GM19397 (cell line): ENCODE data around the gene TGFBI.
A peak's percentile ranks its signal among the peaks of the same experiment; 100 is the strongest.

Experiments
- ATAC-seq: cut with Tn5 transposase; IDR thresholded peaks from one replicate; pipeline ENCODE4 v1.9.1; 2021; ENCODE audit warnings: mild to moderate bottlenecking, moderate library complexity; ENCODE audit not compliant: unreplicated experiment

Gene TGFBI

DNA sequence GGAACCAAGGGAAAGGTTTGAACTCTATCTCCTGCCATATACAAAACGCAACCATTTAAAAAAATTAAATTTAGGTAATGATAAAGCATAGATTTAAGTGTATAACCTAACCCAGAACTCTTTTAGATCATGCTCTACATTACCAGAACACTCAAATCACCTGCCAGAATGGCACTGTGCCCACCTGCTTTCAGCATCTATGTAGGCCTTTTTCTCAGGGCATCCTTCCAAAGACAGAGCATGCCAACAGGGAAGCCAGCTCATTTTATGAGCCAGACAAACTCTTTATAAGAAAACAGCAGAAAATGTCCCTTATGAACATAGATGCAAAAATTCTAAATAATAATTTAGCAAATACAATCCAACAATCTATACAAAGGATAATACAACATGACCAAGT is 55.9 kb downstream of the TGFBI start:
- ATAC-seq: no peak

DNA sequence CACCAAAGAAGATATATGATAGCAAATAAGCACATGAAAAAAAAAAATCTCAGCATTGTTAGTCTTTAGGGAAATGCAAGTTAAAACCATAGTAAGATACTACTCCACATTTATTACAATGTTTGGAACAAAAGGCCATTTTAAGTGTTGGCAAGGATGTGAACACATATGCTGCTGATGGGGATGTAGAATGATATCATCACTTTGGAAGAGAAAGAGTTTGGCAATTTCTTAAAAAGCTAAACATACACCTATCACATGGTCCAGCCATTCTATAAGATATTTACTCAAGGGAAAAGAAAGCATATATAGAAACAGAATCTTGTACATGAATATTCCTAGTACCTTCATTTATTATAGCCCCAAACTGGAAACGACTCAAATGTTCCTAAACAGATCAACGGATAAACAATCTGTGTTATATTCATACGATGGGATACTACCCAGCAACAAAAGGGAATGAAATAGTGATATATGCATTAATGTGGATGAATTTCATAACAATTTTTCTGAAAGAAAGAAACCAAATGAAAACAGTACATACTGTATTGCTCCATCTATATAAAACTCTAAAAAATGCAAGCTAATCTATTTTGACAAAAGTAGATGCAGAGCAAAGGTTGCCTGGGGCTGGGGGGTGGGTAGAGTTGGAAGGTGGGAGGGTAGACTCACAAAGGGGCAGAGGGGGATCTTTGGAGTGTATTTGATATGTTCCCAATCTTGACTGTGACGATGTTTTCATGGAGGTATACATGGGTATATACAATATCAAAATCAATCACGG is 58.2 kb downstream of the TGFBI start:
- no peak for ATAC-seq

DNA sequence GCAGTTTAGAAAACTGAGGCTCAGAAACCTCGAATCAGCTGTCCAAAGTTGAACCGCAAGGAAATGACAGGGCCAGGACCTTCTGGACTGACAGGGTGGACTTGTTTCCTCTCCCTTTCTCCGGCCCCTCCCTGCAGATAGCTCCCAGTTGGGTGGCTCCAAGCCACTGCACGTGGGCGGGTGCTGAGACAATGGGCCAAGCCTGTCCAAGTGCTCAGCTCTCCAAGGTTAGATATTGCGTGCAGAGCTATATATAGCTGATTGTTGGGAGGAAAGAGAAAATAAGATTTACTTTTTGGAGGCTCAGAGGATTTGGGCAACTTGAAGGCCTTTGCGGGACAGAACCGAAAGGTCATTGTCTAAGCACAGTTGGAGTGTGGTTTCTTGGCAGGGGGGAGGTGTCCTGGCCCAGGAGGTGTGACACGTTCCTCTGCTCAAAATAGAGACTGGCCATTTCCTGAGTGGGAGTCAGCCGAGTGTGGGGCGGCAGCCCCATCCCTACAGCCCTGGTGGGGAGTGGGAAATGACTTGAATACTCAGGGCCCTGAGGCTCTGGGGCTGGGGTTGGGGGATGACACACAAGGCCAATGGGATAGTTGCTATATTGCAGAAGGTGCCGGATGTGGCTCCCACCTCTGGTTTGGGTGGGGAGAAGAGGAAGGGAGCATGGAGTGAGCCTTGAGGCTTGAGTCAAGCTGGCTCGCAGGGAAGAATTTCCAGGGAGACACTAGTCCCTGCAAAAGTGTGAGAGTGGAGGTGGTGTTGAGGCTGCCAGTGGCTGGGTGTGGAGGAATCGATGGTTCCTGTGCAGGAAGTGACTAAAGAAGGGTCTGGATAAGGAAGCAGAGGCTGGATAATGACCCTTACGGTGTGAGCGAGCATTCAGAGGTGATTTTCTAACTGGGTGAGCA is 59.4 kb downstream of the TGFBI start:
- no peak for ATAC-seq

DNA sequence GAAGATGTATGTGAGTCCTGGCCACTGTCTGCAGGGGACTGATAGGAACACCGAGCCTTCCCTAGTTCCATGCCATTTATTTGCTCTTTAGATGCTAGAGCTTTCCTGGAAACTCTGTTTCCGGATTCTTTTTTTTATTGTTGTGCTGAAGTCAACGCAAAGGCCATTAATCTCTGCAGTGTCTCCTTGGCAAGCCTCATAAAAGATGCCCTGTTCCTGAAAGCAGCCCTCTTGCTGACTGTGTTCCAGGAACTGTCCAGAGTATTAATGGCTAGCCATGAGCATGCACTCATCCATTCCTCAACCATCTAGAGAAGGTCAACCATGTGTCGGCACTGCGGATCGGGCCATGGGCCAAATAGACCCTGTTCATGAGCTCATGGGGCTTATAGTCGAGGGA is 61.0 kb downstream of the TGFBI start:
- ATAC-seq: no peak

DNA sequence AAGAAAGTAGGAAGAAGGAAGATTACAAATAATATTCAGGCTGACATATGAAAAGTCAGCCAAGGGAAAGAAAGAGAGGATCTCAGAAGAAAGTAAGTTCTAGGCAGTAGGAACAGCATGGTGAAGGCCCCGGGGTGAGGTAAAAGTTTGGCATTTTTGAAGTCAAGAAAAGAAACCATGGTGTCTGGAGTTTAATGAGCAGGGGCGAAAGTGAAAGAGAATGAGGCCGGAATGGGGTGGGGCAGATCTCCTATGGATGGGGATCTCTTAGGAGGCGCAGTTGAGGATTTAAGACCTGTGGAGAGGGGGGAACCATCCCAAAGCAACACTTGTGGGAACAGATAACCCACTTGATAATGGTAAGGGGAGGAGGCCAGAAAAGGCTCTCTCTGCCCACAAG is 61.5 kb downstream of the TGFBI start:
- no peak for ATAC-seq

DNA sequence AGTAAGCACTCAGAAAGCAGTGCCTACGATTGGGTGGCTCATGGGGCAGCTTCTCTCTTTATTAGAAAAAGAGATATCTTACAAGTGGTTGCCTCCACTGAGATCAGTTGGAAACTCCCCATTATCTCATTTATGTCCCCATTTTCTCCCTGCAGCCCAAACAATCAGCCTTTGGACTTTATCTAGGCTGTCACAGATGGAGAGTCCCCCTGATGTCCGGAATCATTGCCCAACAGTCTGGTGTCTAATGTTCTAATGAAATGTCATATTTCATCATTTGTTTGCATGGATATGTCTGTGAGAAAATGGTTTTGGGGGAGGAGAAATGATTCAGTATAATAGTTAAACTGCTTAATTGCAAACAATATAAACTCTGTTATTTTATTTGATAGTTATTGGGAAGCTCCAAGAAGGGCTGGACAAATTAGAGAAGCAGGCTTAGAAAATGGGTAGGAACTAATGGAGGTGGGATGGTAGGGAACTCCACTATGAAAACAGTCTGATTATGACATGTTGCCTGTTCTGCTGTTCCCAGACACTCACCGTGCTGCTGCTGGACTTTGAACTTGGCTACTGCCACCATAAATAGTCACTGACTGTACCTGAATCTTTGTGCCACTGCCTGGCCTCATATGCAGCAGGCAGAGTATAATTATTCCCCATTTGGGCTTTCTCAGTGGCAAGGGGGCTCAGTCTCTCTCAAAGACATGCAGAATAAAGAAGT is 65.6 kb downstream of the TGFBI start:
- ATAC-seq: no peak

DNA sequence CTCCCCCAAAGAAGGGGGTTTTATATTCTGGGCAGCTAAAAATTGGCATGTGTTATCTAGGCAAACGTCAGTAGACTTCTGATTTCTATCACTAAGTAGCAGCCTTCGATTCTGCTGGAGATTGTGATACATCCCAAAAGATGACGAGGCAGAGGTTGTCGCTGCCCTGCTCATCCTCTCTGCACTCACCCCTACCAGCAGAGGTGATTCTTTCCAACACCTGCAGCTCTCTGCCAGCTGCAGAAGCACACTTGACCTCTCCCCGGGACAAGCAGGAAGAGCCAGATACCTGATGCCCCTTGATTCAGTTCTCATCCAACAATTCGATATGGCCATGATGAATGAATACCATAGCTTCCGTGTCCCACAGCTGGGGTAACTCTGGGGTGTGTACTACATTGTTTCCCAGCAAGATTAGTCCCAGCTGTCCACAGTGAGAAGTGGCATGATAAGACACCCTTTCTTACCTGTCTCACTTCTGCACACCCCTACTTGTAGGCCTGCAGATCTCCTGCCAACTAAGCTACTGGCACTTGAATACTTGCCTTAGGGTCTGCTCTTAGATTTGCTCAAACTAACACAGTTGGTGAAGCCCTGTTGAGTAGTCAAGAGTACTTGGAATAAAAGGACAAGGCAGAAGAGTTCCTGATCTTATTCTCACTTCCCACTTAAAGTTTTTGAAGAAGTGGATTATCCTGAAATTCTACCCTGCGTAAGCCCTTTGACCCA is 66.3 kb downstream of the TGFBI start:
- no peak for ATAC-seq

DNA sequence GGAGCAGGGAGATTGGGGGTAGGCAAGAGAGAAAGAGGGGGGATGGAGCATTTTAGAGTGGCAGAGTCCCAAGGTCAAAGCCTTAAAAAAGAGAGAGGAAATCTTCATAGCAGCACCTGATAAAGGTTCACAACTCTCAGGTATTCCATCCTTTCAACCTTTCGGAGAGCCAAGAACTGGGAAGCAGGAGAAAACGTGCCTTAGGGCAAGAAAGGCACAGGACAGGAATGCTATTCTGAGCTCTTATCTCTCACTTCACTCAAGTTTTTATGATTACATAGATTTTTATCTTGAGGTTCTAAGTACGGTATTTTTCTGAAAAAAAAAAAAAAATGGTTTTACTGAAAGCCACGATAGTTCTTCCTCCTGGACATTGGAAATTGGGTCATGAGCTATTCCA is 69.4 kb downstream of the TGFBI start:
- ATAC-seq: no peak

DNA sequence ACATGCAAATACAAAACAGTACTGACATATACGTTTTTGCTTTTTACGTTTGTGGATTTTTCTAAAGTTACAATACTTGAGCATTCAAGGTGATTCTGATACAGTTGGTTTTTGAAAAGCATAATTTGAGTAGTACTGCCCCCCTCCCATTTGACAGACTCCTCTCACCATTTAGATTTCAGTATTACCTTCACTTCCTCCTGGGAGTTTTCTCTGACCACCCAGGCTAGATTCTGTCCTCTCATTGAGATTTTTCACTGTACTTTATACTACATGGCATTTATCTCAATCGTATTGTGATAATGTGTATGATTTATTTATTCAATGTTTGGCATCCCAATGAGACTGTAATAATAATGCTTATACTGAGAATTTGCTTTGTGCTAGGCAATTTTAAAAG is 71.1 kb downstream of the TGFBI start:
- ATAC-seq: no peak

DNA sequence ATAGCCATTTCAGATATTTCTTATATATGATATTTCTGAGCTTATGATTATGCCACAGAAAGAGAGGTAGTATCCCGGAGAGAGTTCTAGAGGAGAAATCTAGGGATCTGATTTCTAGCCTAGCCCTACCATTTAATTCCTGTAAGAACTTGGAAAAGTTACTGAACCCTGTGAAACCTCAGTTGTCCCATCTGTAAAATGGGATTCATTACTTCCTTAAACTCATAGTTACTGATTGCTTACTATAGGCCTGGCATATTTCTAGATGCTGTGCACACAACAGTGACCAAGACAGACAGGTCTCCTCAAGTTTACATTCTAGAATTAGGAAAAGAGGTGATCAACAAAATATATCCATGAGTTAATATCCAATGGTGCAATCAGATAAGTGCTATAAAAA is 73.1 kb downstream of the TGFBI start:
- no peak for ATAC-seq

DNA sequence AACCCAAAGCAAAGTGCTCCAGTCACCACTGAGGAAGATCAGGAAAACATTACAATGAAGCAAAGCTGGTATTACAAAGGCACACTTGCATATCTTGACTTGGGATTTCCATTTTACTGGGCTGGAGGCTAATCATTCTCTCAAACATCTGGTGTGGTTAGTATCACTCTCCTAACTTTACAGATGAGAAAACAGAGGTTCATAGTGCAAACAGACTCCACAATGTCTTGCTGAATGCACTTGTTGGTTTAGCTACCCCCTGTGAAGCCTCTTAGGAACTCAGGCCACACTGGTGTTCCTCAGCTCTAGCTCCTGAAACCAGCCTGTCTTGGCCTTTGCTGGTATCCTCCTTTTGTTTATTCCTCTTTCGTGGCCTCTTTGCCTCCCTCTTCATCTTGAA is 74.3 kb downstream of the TGFBI start:
- peak; percentile 70 for ATAC-seq

DNA sequence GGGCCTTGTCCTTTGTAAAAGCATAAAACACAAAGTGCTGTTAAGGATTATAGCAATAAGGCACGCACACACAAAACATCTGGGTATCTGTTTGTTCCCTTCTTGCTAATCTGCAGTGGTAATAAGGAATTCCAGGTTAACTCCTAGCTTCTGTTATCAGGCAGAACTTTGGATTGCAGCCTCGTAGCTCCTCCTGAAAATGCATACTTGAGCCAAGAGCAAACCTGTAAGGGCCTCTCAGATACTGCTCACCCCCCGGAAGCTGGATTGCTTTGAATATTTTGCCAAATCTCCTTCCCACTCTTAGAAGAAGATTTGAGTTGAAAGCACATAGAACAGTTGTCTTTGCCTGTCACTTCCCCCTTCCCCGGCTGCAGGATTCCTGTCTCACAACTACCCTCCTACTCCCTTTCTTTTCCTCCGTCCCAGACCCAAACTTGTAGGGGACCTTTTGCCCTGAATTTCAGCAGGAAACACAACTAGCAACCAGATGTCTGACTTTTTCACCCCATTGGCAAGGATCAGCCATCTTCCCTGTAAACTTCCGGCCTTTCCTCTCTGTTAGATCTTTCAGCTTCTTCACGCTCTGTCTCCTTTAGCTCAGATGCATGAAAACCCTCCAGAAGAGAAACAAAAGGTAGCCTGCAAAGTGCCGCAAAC is 75.6 kb downstream of the TGFBI start:
- no peak for ATAC-seq

DNA sequence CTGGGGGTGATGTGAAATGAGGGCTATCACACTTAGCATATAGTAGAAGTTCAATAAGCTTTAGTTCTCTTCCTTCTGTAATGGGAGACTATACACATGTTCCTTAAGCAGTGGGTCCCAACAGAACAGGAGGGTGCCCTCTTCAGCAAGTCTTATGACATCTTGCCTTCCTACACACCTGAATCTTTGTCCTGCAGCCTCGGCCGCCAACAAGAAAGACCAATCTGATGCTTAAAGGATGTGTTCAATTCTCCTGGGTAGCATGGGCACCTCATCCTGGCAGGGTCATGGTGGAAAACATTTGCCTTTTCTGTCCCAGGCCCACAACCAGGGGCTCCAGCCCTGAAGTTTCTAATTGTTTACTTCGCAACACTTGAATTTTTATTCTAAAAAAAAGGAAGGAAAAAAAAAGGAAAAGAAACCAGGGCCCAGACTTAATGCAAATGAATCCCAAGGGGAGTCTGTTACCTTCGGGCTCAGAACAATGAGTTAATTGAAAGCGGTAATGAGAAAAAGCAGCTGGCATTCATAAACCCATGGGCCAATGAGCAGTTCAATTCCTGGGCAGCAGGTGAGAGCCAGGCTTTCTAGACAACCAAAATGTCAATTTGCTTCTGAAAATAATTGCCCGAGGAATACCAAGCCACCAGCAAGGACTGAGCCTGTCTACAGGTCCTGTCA is 77.7 kb downstream of the TGFBI start:
- no peak for ATAC-seq

DNA sequence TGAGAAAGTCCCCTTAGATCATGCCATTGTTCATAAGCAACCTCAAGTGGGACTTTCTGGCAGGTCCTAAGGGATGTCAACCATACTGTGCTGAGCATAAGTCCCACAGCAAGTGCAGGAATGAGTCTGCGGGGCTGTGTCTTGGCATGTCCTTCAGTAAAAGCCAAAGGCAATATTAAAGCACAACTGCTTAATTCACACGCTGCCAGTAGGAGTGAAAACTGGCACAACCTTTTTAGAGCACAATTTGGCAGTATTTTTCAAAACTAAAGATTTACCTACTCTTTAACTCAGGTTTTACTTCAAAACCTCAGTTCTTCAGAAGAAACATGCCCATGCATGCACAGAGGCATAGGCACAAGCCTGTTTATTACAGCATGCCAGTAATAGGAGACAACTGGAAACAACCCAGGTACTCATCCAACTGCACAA is 79.4 kb downstream of the TGFBI start:
- no peak for ATAC-seq

DNA sequence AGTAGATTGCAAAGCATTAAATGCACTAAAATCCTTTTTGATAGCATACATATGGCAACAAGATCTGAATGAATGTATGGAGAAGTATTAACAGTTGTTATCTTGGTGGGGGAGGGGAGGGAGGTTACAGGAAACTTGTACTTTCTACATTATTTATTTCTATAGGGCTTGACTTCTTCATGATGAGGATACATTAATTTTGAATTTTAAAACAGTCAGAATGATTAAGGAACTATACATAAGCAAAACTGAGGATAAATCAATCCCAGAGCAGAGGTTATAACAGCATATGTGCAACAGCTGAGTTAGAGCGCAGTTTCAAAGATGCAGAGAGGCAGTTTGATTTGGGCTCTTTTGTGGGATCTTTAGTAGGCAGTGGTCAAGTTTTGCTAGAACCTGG is 80.0 kb downstream of the TGFBI start:
- ATAC-seq: no peak

DNA sequence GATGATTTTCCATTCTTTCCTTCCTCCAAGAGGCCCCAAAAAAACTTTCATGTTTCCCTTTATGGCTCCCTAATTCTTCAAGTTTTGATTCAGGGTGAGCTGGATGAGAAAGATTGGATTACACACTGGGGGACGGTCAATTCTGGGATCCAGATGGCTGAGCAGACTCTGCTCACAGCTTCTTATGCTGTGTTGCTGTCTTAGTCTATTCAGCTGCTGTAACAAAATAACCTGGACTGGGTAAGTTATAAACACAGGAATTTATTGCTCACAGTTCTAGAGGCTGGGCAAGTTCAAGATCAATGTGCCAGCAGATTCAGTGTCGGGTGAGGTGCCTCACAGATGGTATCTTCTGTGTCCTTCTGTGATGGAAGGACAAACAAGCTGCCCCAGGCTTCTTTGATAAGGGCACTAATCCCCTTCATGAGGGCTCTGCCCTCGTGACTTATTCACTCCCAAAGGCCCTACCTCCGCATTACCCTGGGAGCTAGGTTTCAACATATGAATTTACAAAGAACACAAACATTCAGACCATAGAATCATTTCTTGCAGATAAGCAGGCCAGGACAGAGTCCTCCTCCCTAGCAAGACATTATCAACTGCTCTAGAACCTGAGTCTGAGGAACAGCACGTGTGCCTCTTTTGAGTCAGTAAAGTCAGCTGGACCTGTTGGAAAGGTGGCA is 80.8 kb downstream of the TGFBI start:
- ATAC-seq: no peak
